H1 (cell line): ENCODE data around the gene MB. TPM values are rescaled to one million over a fixed set of nuclear protein-coding genes. Genes with fewer than 3 reads are reported as not detected.

Experiments
- CTCF ChIA-PET: fragments of 300-600 bp; sonication (Branson Sonifier 250); formaldehyde crosslinking; loops from one replicate; lab custom pipeline; 2021; ENCODE audit not compliant: partially characterized antibody; lab: Charles Lee
- POLR2A ChIA-PET: fragments of 300-600 bp; sonication (Branson Sonifier 250); formaldehyde crosslinking; loops from one replicate; lab custom pipeline; 2021; ENCODE audit warnings: inconsistent platforms; ENCODE audit not compliant: partially characterized antibody; lab: Charles Lee
- DNase-seq, 2 experiments: peaks; one replicate each; pipeline versions ENCODE4 v3.0.0 to v3.0.0-alpha.2; 2010 to 2022; ENCODE audit warnings: low spot score in 2 of 2, low read depth in 1 of 2, mixed read lengths in 1 of 2
- FAIRE-seq: peaks from 2 replicates; lab custom pipeline; 2011; peaks lifted over from hg19 to GRCh38; lab: Jason Lieb, UNC
- H2AFZ ChIP-seq: 2 replicates; pipeline ENCODE4 v1.8.1; 2012; ENCODE audit warnings: low read length, inconsistent platforms
- H2AK5ac ChIP-seq: 2 replicates; pipeline ENCODE4 v1.6.1; 2013; ENCODE audit warnings: low read depth, low read length
- H2BK120ac ChIP-seq: replicated peaks from 2 replicates; pipeline ENCODE3; 2013; ENCODE audit warnings: low read depth, low read length, inconsistent platforms
- H2BK12ac ChIP-seq: 2 replicates; pipeline ENCODE4 v1.6.1; 2013; ENCODE audit warnings: low read depth, low read length
- H2BK15ac ChIP-seq: 2 replicates; pipeline ENCODE4 v1.6.1; 2013; ENCODE audit warnings: low read length
- H2BK20ac ChIP-seq: 2 replicates; pipeline ENCODE4 v1.6.1; 2013; ENCODE audit warnings: low read length
- H2BK5ac ChIP-seq: 2 replicates; pipeline ENCODE4 v1.6.1; 2013; ENCODE audit warnings: low read depth, low read length
- H3K14ac ChIP-seq: 2 replicates; pipeline ENCODE4 v1.6.1; 2013; ENCODE audit warnings: inconsistent platforms; ENCODE audit not compliant: insufficient read length
- H3K18ac ChIP-seq: 2 replicates; pipeline ENCODE4 v1.6.1; 2013; ENCODE audit warnings: low read length; ENCODE audit errors: extremely low read depth
- H3K23ac ChIP-seq: 2 replicates; pipeline ENCODE4 v1.6.1; 2013; ENCODE audit warnings: inconsistent platforms; ENCODE audit not compliant: insufficient read length
- H3K23me2 ChIP-seq: 2 replicates; pipeline ENCODE4 v1.6.1; 2013; ENCODE audit warnings: low read depth, low read length
- H3K27ac ChIP-seq: 2 replicates; pipeline ENCODE4 v1.6.1; 2011; ENCODE audit warnings: low read depth, low read length, inconsistent platforms
- H3K27me3 ChIP-seq, 4 experiments: replicated peaks in 1 of 4; 1 replicate in 1 of 4; 2 replicates in 3 of 4; pipeline versions ENCODE4 v1.6.1 to v1.8.1; 2011 to 2013; ENCODE audit warnings: low read length in 3 of 4, mild to moderate bottlenecking in 3 of 4, inconsistent platforms in 2 of 4, mixed read lengths in 2 of 4, moderate library complexity in 1 of 4; ENCODE audit not compliant: control insufficient read depth in 3 of 4, insufficient read depth in 3 of 4; ENCODE audit errors: extremely low read depth in 1 of 4
- H3K36me3 ChIP-seq, 4 experiments: 2 replicates each; pipeline versions ENCODE4 v1.6.1 to v1.8.1; 2011 to 2013; ENCODE audit warnings: mild to moderate bottlenecking in 4 of 4, low read length in 3 of 4, moderate library complexity in 2 of 4, control low read depth in 1 of 4, inconsistent platforms in 1 of 4; ENCODE audit not compliant: insufficient read depth in 4 of 4, control insufficient read depth in 2 of 4
- H3K4ac ChIP-seq: replicated peaks from 2 replicates; pipeline ENCODE3; 2013; ENCODE audit warnings: low read length, low read depth, mixed read lengths, inconsistent platforms; ENCODE audit not compliant: insufficient read length
- H3K4me1 ChIP-seq, 4 experiments: replicated peaks in 1 of 4; 1 replicate in 1 of 4; 2 replicates in 3 of 4; pipeline versions ENCODE4 v1.6.1 to v1.8.1; 2011 to 2013; ENCODE audit warnings: low read length in 3 of 4, inconsistent platforms in 2 of 4, mixed read lengths in 1 of 4; ENCODE audit not compliant: insufficient read depth in 4 of 4, control insufficient read depth in 3 of 4
- H3K4me2 ChIP-seq, 2 experiments: 2 replicates each; pipeline versions ENCODE4 v1.6.1 to v1.8.1; 2011 to 2013; ENCODE audit warnings: low read depth in 2 of 2, low read length in 2 of 2, control low read depth in 1 of 2, inconsistent platforms in 1 of 2, mild to moderate bottlenecking in 1 of 2; ENCODE audit not compliant: insufficient read depth in 1 of 2
- H3K4me3 ChIP-seq, 4 experiments: fragments of 200-600, 300-600 bp in 1 of 4; sonication (generic), shearing (Covaris generic), sonication (Bioruptor Twin) in 1 of 4; 2 replicates each; pipeline versions ENCODE4 v1.5.1 to v1.8.1; 2011 to 2016; ENCODE audit warnings: low read length in 4 of 4, low read depth in 3 of 4, control low read depth in 2 of 4, inconsistent platforms in 2 of 4, mild to moderate bottlenecking in 2 of 4, mixed read lengths in 1 of 4, moderate library complexity in 1 of 4; ENCODE audit not compliant: insufficient read depth in 2 of 4; ENCODE audit errors: extremely low read depth in 1 of 4
- H3K56ac ChIP-seq: replicated peaks from 2 replicates; pipeline ENCODE3; 2013; ENCODE audit warnings: low read depth, mild to moderate bottlenecking, mixed read lengths, low read length, inconsistent platforms; ENCODE audit not compliant: insufficient read length
- H3K79me1 ChIP-seq: 2 replicates; pipeline ENCODE4 v1.6.1; 2013; ENCODE audit warnings: low read depth, low read length, control low read depth
- H3K79me2 ChIP-seq, 2 experiments: 2 replicates each; pipeline versions ENCODE4 v1.6.1 to v1.8.1; 2012 to 2013; ENCODE audit warnings: low read length in 2 of 2, mild to moderate bottlenecking in 2 of 2, inconsistent platforms in 1 of 2; ENCODE audit not compliant: insufficient read depth in 2 of 2, control insufficient read depth in 1 of 2
- H3K9ac ChIP-seq, 4 experiments: replicated peaks in 1 of 4; 1 replicate in 1 of 4; 2 replicates in 3 of 4; pipeline versions ENCODE4 v1.6.1 to v1.8.1; 2011 to 2013; ENCODE audit warnings: low read depth in 3 of 4, low read length in 3 of 4, control low read depth in 2 of 4, mild to moderate bottlenecking in 2 of 4, moderate library complexity in 2 of 4, inconsistent platforms in 1 of 4; ENCODE audit errors: extremely low read depth in 1 of 4
- H3K9me3 ChIP-seq, 2 experiments: 2 replicates each; pipeline versions ENCODE4 v1.6.1 to v1.8.1; 2012 to 2013; ENCODE audit warnings: mild to moderate bottlenecking in 2 of 2, moderate library complexity in 2 of 2, control low read depth in 1 of 2, inconsistent platforms in 1 of 2, low read depth in 1 of 2, low read length in 1 of 2, mixed read lengths in 1 of 2; ENCODE audit not compliant: insufficient read depth in 2 of 2
- H4K20me1 ChIP-seq, 2 experiments: replicated peaks in 1 of 2; 2 replicates each; pipeline versions ENCODE3 to v1.8.1; 2011 to 2013; ENCODE audit warnings: inconsistent platforms in 2 of 2, low read length in 2 of 2, mild to moderate bottlenecking in 1 of 2; ENCODE audit not compliant: insufficient read depth in 2 of 2, control insufficient read depth in 1 of 2
- H4K5ac ChIP-seq: 2 replicates; pipeline ENCODE4 v1.6.1; 2013; ENCODE audit warnings: low read length, low read depth, mixed read lengths, inconsistent platforms; ENCODE audit not compliant: insufficient read length
- H4K8ac ChIP-seq: 2 replicates; pipeline ENCODE4 v1.8.0; 2013; ENCODE audit warnings: mild to moderate bottlenecking, moderate library complexity, low read length, inconsistent platforms; ENCODE audit not compliant: insufficient read depth; ENCODE audit errors: extremely low read depth
- H4K91ac ChIP-seq: replicated peaks from 2 replicates; pipeline ENCODE3; 2013; ENCODE audit warnings: low read length, mixed read lengths, inconsistent platforms; ENCODE audit not compliant: insufficient read length
- BACH1 ChIP-seq: IDR thresholded peaks from 2 replicates; pipeline ENCODE4 v1.6.1; 2012; ENCODE audit warnings: low read length, improper control_type of control experiment
- BCL11A ChIP-seq, 2 experiments: IDR thresholded peaks; one replicate each; pipeline ENCODE4 v1.6.1; 2011; ENCODE audit warnings: low read depth in 2 of 2, low read length in 2 of 2, mild to moderate bottlenecking in 2 of 2
- CHD1 ChIP-seq: IDR thresholded peaks from 2 replicates; pipeline ENCODE4 v1.6.1; 2012; ENCODE audit warnings: low read depth, low read length, improper control_type of control experiment
- EP300 ChIP-seq, 2 experiments: IDR thresholded peaks; 1 replicate in 1 of 2; 2 replicates in 1 of 2; pipeline ENCODE4 v1.6.1; 2011 to 2012; ENCODE audit warnings: low read depth in 2 of 2, low read length in 2 of 2, mild to moderate bottlenecking in 2 of 2, borderline replicate concordance in 1 of 2, inconsistent platforms in 1 of 2, moderate library complexity in 1 of 2
- FOSL1 ChIP-seq: IDR thresholded peaks from 2 replicates; pipeline ENCODE4 v1.6.1; 2011; ENCODE audit warnings: mild to moderate bottlenecking, low read depth, low read length, moderate library complexity; ENCODE audit not compliant: insufficient read depth
- GABPA ChIP-seq: IDR thresholded peaks from 2 replicates; pipeline ENCODE4 v1.6.1; 2011; ENCODE audit warnings: mild to moderate bottlenecking, low read length, moderate library complexity, borderline replicate concordance; ENCODE audit not compliant: insufficient read depth
- KDM4A ChIP-seq: IDR thresholded peaks from one replicate; pipeline ENCODE4 v1.7.1; 2012; ENCODE audit warnings: low read depth, mild to moderate bottlenecking, moderate library complexity, low read length, inconsistent platforms; ENCODE audit not compliant: severe bottlenecking
- RAD21 ChIP-seq, 2 experiments: IDR thresholded peaks in 1 of 2; conservative IDR thresholded peaks in 1 of 2; 2 replicates each; pipeline ENCODE4 v1.6.1; 2011; ENCODE audit warnings: low read depth in 2 of 2, low read length in 2 of 2, improper control_type of control experiment in 1 of 2, inconsistent platforms in 1 of 2, mild to moderate bottlenecking in 1 of 2, moderate library complexity in 1 of 2
- SAP30 ChIP-seq: fragments of 300-600 bp; sonication (generic); IDR thresholded peaks from 2 replicates; pipeline ENCODE4 v1.7.1; 2012; ENCODE audit warnings: low read length, moderate library complexity, mild to moderate bottlenecking, inconsistent platforms; ENCODE audit not compliant: insufficient read depth, insufficient replicate concordance
- WGBS, 2 experiments: shearing (Covaris generic) in 1 of 2; methylation state at CpG; one replicate each; pipeline versions ENCODE4 v1.1.6 to v1.1.7; 2013 to 2015; ENCODE audit warnings: low lambda C conversion rate in 2 of 2, mixed read lengths in 2 of 2, inconsistent platforms in 1 of 2, low coverage in 1 of 2, missing lambda C conversion rate in 1 of 2; ENCODE audit not compliant: insufficient replicate concordance in 2 of 2, insufficient coverage in 1 of 2, insufficient read length in 1 of 2; ENCODE audit errors: extremely low coverage in 1 of 2, missing lambda C conversion rate in 1 of 2; 5-methylcytosine and 5-hydroxymethylcytosine counted together
- polyA plus RNA-seq, 7 experiments: library from polyadenylated mRNA; depleted of rRNA in 3 of 7; stranded (reverse) in 5 of 7; unstranded in 2 of 7; fragments of >200 nt in 5 of 7; fragments of 200-250 nt in 2 of 7; gene quantifications; 1 replicate in 5 of 7; 2 replicates in 1 of 7; 4 replicates in 1 of 7; pipeline versions ENCODE4 v1.2.1 to v1.2.3, GENCODE V29; 2011 to 2013; ENCODE audit warnings: missing spikeins in 2 of 7, mixed read lengths in 2 of 7
- total RNA-seq: library from RNA; stranded (reverse); fragmentation: NEBNext Ultra II Directional; extraction: Animal tissue kit (Norgen Biotek cat#: 25700); gene quantifications from 2 replicates; pipeline ENCODE4 v1.2.1, GENCODE V29; 2021

Gene MB
- total and polyA plus RNA-seq, 2 of the 8 experiments (the other 6 are each of a cell fraction or from before 2014, with no cell fraction given): 1.5 TPM; not detected in 1

GRCh38 chr22:35570686-35571194 lies 46.4 kb downstream of the MB start:
- Histone ChIP-seq H3K18ac (no peak overlapping the region), H3K4me2 (no peak overlapping the region), H3K4ac (no peak overlapping the region), H4K20me1 (no peaks in the 10 kb centered on the region), H3K4me1 (no peaks in the 10 kb centered on the region), H3K23ac (no peak overlapping the region), H2BK15ac (no peak overlapping the region), H3K14ac (no peak overlapping the region), H3K79me1 (no peaks in the 10 kb centered on the region), H3K79me2 (no peaks in the 10 kb centered on the region), H2BK20ac (no peak overlapping the region), H4K91ac (no peak overlapping the region), H3K4me3 (no peak overlapping the region), H2BK5ac (no peak overlapping the region), H2AK5ac (no peak overlapping the region), H3K9ac (no peak overlapping the region), H3K56ac (no peak overlapping the region), H4K5ac (no peak overlapping the region), H3K9me3 (no peaks in the 10 kb centered on the region), H4K8ac (no peak overlapping the region), H2AFZ (no peak overlapping the region), H3K23me2 (no peaks in the 10 kb centered on the region), H2BK120ac (no peak overlapping the region), H3K36me3 (no peaks in the 10 kb centered on the region), H3K27ac (no peak overlapping the region), H2BK12ac (no peak overlapping the region), H3K27me3 (no peaks in the 10 kb centered on the region)
- ChIA-PET POLR2A (interaction anchor here (1.1 kb wide), 2 partner anchors 139 to 151 kb away, joined by 3 read pairs; no protein-coding TSS in a partner anchor), CTCF (interaction anchor here (0.6 to 3.4 kb wide), 6 partner anchors 12 to 411 kb away, joined by 3 to 17 read pairs (median 4); no protein-coding TSS in a partner anchor)
- 94% methylated on average over 14 of the region's 14 CpGs; no CpG with 5 or more reads in 1 of the 2 experiments for WGBS, 2 experiments
- DNase-seq (no peak), FAIRE-seq (no peak)
- TF ChIP-seq SAP30: no peak
- no peak for TF ChIP-seq GABPA
- no peak for TF ChIP-seq KDM4A
- no peak for TF ChIP-seq BACH1
- no peak for TF ChIP-seq CHD1
- TF ChIP-seq EP300 (IDR thresholded peaks at IDR 0.05; ENCODE audit: borderline replicate concordance in 1 of 2, low read depth in 2 of 2, low read length in 2 of 2): no peak
- no peak for TF ChIP-seq FOSL1
- TF ChIP-seq RAD21 (IDR thresholded peaks at IDR 0.05 in 1 of 2, conservative IDR thresholded peaks at IDR 0.05 in 1 of 2; ENCODE audit: low read depth in 2 of 2, low read length in 2 of 2): no peak
- TF ChIP-seq BCL11A (IDR thresholded peaks at IDR 0.05; ENCODE audit: low read depth in 2 of 2, low read length in 2 of 2): no peak
